Brain microvascular endothelial cell (primary cell): ENCODE data around the gene MYADML2.

Experiments used
- DNase-seq: peaks from one replicate; pipeline ENCODE4 v3.0.0-alpha.2; 2020
- H3K27ac ChIP-seq: fragments of 250-450 bp; sonication (Bioruptor Pico); 2 replicates; pipeline ENCODE4 v1.5.1; 2020; ENCODE audit warnings: mild to moderate bottlenecking, moderate library complexity
- H3K27me3 ChIP-seq: fragments of 250-450 bp; sonication (Bioruptor Pico); replicated peaks from 2 replicates; pipeline ENCODE4 v1.5.1; 2020; ENCODE audit warnings: mild to moderate bottlenecking
- H3K36me3 ChIP-seq: fragments of 250-450 bp; sonication (Bioruptor Pico); replicated peaks from 2 replicates; pipeline ENCODE4 v1.5.1; 2020; ENCODE audit warnings: mild to moderate bottlenecking
- H3K4me3 ChIP-seq: 2 replicates; pipeline ENCODE4 v1.5.1; 2011; ENCODE audit warnings: low read depth, mild to moderate bottlenecking, control low read depth, low read length, moderate library complexity
- in situ Hi-C: cut with HindIII; loops from 2 replicates; pipeline ENCODE4 v1.10.0; 2017; ENCODE audit warnings: low sequenced_read_pairs, low pct_ligation_motif_present
- TF ChIP-seq, protein P1 (sequence below): IDR thresholded peaks from 2 replicates; pipeline ENCODE4 v1.5.1; 2011; ENCODE audit warnings: low read depth, mild to moderate bottlenecking, moderate library complexity, low read length, control low read depth, inconsistent platforms; ENCODE audit errors: missing control alignments

Gene MYADML2

DNA sequence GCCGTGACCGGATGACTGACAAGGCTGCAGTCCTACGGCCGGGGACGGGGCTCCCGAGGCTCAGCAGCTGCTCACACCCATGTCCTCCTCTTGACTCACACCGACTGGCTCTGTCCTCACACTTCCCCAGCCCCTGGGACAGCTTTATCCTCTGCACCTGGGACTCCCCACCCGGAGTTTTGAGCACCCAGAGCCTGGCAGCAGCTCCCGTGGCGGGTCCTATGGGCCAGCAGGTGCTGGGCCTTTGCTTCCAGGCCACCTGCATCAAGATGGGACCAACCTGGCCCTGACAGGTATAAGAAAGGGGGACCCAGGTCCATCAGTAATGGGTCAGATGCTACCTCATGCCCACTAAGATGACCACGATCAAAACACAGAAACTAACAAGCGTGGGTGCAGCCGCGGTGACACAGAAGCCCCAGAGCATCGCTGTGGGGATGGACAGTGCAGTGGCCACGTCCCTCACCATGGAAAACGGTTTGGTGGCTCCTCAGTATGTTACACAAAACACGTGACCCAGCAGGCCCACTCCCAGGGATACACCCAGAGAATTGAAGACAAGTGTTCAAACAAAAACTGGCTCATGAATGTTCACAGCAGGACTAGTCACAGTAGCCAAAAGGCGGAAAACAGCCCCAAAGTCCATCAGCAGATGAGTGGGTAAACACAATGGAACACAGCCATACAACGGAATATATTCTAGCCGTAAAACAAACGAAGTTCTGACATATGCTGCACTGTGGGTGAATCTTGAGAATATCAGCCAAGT is 17.2 kb upstream of the MYADML2 start:
- in situ Hi-C loops, result no loop called here
- Histone ChIP-seq H3K4me3 (no peak overlapping the region), H3K27ac (no peak overlapping the region), H3K36me3 (no peaks in the 10 kb centered on the region), H3K27me3 (peaks cover 61% of the 10 kb centered on the region)
- TF ChIP-seq, protein P1, sequence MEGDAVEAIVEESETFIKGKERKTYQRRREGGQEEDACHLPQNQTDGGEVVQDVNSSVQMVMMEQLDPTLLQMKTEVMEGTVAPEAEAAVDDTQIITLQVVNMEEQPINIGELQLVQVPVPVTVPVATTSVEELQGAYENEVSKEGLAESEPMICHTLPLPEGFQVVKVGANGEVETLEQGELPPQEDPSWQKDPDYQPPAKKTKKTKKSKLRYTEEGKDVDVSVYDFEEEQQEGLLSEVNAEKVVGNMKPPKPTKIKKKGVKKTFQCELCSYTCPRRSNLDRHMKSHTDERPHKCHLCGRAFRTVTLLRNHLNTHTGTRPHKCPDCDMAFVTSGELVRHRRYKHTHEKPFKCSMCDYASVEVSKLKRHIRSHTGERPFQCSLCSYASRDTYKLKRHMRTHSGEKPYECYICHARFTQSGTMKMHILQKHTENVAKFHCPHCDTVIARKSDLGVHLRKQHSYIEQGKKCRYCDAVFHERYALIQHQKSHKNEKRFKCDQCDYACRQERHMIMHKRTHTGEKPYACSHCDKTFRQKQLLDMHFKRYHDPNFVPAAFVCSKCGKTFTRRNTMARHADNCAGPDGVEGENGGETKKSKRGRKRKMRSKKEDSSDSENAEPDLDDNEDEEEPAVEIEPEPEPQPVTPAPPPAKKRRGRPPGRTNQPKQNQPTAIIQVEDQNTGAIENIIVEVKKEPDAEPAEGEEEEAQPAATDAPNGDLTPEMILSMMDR, result no peak
- DNase-seq, result no peak

GRCh38 chr17:81962499-81963441 is 15.7 kb upstream of the MYADML2 start:
- DNase-seq, result no peak
- in situ Hi-C loops, result no loop called here
- Histone ChIP-seq H3K36me3 (no peaks in the 10 kb centered on the region), H3K27me3 (peaks cover 76% of the 10 kb centered on the region), H3K27ac (no peak overlapping the region), H3K4me3 (no peak overlapping the region)
- TF ChIP-seq, protein P1, result no peak

DNA sequence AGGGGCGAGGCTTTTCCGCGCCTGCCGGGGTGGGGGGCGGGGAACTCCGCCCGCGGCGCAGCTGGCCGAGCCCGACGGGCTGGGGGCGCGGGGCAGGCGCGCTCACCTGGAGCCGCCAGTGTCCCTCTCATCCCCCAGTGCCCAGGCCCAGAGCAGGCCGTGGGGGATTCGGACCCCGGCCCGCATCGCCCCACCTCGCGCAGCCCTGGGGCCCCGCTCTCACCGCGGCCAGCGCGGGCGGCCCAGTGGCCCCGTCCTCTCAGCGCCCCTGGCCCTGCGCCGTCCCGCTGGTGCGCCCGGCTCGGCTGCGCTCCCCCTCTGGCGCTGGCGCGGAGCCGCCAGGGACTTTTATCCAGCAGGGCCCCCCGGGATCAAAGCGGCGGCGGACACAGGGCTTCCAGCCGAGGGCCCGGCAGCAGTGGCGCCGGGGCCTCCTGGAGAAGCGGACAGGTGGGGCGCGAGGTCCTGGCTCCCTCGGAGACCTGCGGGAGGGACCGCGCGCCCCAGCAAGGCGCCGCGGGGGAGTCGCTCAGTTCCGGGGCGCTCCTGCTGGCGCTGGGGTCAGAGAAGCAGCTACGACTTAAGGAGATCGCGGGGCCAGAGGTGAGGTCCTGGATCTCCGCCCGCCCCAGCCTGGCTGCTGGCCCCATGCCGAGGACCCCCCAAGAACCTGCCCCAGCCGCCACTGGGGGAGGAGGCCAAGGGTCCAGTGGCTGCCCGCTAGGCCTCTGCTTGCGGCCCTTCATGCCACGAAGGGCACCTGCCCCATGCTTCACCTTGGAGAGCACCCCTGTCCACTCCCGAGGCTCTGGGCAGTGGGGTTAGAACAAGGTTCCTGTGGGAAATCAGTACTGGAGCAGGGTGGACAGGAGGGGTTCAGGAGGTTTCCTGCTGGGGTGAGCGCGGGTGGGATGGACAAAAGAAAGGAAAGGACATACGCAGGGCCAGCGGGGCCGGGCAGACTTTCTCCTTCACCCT is 14.8 kb upstream of the MYADML2 start:
- in situ Hi-C loops, result no loop called here
- no peaks in the 10 kb centered on the region for H3K36me3 ChIP-seq
- TF ChIP-seq, protein P1, result no peak
- peaks cover 68% of the 10 kb centered on the region for H3K27me3 ChIP-seq
- H3K4me3 ChIP-seq, result no peak overlapping the region
- no peak for DNase-seq
- no peak overlapping the region for H3K27ac ChIP-seq

- Histone ChIP-seq H3K4me3 (no peak within 1 kb of the TSS), H3K36me3 (no peaks in the 10 kb centered on the region), H3K27me3 (peaks cover 67% of the 10 kb centered on the region), H3K27ac (no peak within 1 kb of the TSS)
- no peak for DNase-seq
- in situ Hi-C loops, result no loop called here
- TF ChIP-seq, protein P1, result peak; percentile 44
These were observed 14.1 kb upstream of the MYADML2 start, which contains the start of gene NOTUM for GRCh38 chr17:81961087-81961511. NOTUM (minus strand) TSS chr17:81961187; CDS start chr17:81960909, 278 bp downstream.

DNA sequence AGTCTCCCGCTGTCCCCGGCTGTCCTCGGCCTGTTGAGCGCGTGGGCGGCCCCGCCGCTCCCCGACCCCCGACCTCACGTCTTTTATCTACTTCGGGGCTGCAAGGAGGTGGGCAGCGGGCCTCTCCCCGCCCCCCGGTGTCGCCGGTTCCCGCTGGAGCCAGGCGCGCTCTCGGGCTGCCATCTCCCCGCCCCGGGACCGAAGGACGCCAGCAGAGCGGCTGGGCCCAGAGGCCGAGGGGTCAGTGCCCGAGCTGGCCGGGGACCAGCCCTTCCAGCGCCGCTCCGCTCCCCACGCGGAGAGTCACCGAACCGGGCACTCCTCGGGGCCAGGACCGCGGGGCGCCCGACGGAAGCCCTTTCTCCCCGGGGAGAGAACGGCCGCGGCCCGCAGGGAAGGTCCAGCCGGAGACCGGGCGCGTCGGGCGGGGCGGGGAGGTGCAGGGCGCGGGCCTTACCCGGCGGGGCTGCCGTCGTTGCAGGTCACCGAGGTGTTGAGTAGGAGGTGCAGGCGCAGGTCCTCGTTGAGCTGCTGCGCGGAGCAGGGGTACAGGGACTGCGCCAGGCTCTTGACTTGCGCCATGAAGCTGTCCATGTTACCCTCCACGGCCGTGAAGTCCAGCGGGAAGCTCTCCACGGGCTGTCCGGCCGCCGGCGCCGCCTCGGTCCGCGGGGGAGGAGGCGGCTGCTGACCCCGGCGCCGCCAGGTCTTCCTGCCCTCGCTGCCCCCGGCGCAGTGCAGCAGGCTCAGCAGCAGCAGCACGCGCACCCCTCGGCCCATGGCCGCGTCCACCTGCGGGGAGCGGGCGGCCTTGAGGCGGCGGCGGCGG is 13.3 kb upstream of the MYADML2 start:
- Histone ChIP-seq H3K36me3 (no peaks in the 10 kb centered on the region), H3K4me3 (no peak overlapping the region), H3K27me3 (peaks cover 67% of the 10 kb centered on the region), H3K27ac (no peak overlapping the region)
- TF ChIP-seq, protein P1, result no peak
- DNase-seq, result no peak
- in situ Hi-C loops, result no loop called here
